ENCODE results near the gene VPS29. TPM values are rescaled to one million over a fixed set of nuclear protein-coding genes. Genes with fewer than 3 reads are reported as not detected.
A peak's percentile ranks its signal among the peaks of the same experiment; 100 is the strongest.
"Not testable (repeated sequence)": the region's sequence is repeated elsewhere in the genome, so short reads cannot be mapped to it uniquely, and the experiment has no call there.

Gene VPS29
- total RNA-seq: 10 to 100 TPM; 84.5 to 91.2 TPM

DNA sequence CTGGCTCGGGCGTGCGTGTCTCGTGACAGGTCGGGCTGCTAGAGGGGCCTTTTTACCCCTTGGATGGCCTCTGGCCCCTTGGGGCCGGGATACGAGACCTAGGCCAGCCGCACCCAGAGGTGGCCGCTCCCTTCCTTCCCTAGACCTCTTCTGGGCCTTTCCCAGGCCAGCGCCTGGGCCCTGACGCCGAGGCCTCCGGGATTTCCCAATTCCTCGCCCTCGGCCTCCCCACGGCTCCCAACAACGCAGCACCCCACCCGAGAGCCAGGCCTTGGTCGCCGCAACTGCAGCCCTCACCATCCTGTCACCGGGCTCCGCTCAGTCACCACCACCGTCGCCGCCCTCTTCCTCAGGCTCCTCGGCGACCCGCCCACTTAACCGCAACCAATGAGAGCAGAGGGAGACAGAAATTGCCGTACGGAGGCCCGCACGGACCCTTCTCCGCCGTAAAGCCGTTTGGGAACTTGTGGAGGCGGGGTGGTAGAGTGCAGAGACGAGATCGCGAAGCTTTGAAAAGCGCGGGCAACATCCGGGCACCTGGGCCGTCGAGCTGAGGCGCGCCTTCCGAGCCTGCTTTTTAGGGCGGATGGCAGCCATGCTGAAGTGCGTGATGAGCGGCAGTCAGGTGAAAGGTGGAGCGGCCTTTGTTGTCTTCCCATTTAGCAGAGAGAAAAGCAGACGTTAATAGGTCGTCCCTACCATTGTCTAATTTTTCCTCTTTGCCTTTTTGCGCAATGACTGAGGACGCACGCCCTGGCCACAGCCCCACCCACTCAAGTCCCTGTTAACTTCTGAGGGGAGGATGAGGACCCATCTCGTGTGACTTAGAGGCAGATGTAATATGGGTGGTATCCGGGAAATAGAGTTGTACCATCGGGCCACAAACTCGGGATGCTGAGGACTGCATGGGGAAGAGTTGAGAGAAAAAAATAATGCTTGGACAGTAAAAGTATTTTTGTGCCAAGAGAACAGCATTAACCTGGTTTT is at the start of gene VPS29, which contains the start of gene RAD9B:
VPS29 (minus strand) TSS at position 360 of the 987 bp plus-strand sequence; CDS start at position 300, 60 bp downstream.
RAD9B (plus strand) TSS at position 580 of the 987 bp plus-strand sequence; CDS start at position 587, 7 bp downstream.
- peak within 1 kb of the TSS; percentile 99 for H3K4me3 Mint-ChIP-seq

DNA sequence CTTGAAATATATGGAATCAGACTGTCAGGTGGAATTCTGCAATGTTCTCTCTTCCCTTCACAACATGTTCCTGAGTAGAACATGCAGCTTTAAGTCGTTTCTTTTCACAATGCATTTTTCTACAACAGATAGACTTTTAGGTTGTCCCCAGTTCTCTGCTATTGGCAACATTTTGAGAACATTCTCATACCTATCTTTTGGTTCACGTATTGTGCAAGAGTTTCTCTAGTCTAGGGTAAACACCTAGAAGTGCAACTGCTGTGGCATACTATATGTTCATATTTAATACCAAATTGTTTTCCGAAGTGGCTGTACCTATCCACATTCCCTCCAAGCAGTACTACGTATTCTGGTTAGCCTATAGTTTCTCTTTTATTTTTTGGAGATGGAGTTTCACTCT is 49.1 kb upstream of the VPS29 start:
- Mint-ChIP-seq H3K27me3 (no peaks in the 10 kb centered on the region), H3K36me3 (peaks cover 14% of the 10 kb centered on the region), H3K27ac (no peak overlapping the region), H3K9me3 (no peaks in the 10 kb centered on the region), H3K4me1 (peaks cover 45% of the 10 kb centered on the region), H3K4me3 (no peak overlapping the region)
- DNase-seq: no peak

More for the DNA sequence above, at the start of gene VPS29, which contains the start of gene RAD9B:
- Mint-ChIP-seq H3K9me3 (peaks cover 7% of the 10 kb centered on the region), H3K36me3 (peaks cover 27% of the 10 kb centered on the region), H3K27ac (peak within 1 kb of the TSS; percentile 99), H3K27me3 (peaks cover 4% of the 10 kb centered on the region), H3K4me1 (peaks cover 30% of the 10 kb centered on the region)
- peak; percentile 99 for DNase-seq

DNA sequence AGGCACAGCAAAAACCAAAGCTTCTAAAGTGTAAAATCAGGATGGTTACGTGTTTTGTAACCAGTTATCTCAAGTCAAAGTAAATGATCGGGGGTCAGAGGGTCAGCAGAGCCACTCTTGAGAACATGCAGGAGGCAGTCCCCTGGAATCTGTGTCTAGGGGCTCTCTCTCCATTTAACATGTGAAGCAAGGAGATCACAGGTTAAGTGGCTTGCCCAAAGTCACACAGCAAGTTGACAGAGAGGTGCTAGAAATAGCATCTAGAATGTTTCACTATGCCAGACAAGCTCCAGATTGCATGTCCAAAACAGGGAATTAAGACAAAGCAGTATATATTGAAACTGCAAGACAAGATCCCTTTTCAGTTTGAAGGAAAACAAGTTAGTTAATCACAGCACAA is 47.8 kb upstream of the VPS29 start:
- H3K9me3 Mint-ChIP-seq: no peaks in the 10 kb centered on the region
- no peak overlapping the region for H3K4me3 Mint-ChIP-seq
- no peak for DNase-seq
- no peaks in the 10 kb centered on the region for H3K27me3 Mint-ChIP-seq
- H3K27ac Mint-ChIP-seq: no peak overlapping the region
- H3K4me1 Mint-ChIP-seq: peaks cover 42% of the 10 kb centered on the region
- peaks cover 21% of the 10 kb centered on the region for H3K36me3 Mint-ChIP-seq

DNA sequence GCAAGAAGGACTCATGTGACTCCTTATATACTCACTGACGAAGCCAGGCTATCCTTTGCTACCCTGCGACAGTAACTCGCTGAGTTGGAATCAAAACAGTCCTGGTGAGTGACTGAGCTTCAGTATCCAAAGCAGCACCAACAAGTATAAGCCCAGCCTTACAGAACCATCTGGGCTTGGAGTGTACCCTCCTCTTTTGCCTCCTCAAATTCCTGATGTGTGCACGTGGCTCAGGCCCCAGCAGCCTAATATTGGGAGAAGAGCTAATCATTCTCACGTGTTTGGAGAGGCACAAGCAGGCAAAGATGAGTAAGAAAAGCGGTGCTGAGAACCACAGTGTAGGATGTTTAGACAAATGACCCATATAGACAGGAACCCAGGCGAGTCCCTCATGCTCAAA is 46.8 kb upstream of the VPS29 start:
- Mint-ChIP-seq H3K4me3 (no peak overlapping the region), H3K36me3 (peaks cover 20% of the 10 kb centered on the region), H3K4me1 (peaks cover 38% of the 10 kb centered on the region), H3K27me3 (no peaks in the 10 kb centered on the region), H3K27ac (peak overlapping the region; percentile 32), H3K9me3 (no peaks in the 10 kb centered on the region)
- DNase-seq: no peak

DNA sequence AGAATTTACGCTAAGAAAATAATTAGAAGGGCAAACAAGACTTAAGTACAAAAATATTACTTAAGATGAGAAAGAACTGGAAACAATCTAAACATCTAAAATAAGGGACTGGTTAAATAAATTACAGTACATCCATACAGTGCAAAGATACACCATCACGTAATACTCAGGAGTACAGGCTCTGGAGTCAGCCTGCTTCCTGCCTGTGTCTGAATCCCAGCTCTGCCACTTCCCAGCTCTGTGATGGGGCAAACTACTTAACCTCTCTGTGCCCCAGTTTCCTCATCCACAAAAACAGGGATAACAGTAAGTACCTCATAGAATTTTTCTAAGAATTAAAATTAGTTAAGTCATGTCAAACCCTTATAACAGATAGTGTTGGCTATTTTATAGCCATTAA is 45.2 kb upstream of the VPS29 start:
- no peak for DNase-seq
- peaks cover 47% of the 10 kb centered on the region for H3K4me1 Mint-ChIP-seq
- no peak overlapping the region for H3K27ac Mint-ChIP-seq
- no peaks in the 10 kb centered on the region for H3K9me3 Mint-ChIP-seq
- H3K36me3 Mint-ChIP-seq: peaks cover 33% of the 10 kb centered on the region
- no peaks in the 10 kb centered on the region for H3K27me3 Mint-ChIP-seq
- H3K4me3 Mint-ChIP-seq: no peak overlapping the region

DNA sequence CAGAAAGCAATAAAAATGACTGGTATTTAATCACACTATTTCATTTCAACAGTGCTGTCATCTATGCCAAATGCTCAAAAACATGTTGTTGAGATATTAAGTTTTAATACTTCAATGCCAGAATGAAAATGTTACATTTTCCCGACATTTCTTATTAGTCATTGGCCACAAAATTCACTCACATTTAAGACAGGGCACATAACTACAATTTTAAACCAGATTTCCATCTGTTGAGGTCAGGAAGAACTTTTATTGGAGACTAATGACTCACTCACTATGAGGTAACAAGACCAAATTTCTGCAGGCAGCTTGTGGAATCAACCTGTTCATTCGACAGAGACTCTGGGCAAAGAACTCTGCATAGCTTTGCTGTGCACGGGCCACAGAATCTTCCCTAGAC is 44.4 kb upstream of the VPS29 start:
- no peak overlapping the region for H3K4me3 Mint-ChIP-seq
- H3K36me3 Mint-ChIP-seq: peaks cover 34% of the 10 kb centered on the region
- H3K27me3 Mint-ChIP-seq: no peaks in the 10 kb centered on the region
- H3K4me1 Mint-ChIP-seq: peaks cover 44% of the 10 kb centered on the region
- no peaks in the 10 kb centered on the region for H3K9me3 Mint-ChIP-seq
- no peak for DNase-seq
- H3K27ac Mint-ChIP-seq: no peak overlapping the region

DNA sequence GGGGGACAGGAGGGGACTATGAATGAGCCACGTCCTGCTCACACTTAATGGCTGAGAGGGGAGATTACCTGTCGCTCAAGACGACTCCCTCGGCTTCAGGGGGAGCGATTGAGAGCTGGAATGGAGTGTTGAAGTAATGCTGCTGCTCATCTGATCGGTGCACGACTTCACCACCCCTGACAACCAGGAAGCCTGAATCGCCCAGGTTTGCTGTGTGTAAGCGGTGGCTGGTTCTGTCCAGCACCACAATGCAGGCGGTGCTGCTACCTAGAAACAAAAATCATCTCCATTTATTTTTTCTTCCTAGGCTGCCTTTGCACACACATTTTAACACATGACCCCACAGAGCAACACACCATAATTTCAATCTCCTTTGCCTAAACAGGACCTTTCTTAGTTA is 43.9 kb upstream of the VPS29 start:
- H3K27ac Mint-ChIP-seq: peak overlapping the region; percentile 6
- H3K27me3 Mint-ChIP-seq: no peaks in the 10 kb centered on the region
- no peaks in the 10 kb centered on the region for H3K9me3 Mint-ChIP-seq
- H3K4me1 Mint-ChIP-seq: peaks cover 43% of the 10 kb centered on the region
- no peak overlapping the region for H3K4me3 Mint-ChIP-seq
- H3K36me3 Mint-ChIP-seq: peaks cover 36% of the 10 kb centered on the region
- DNase-seq: no peak

DNA sequence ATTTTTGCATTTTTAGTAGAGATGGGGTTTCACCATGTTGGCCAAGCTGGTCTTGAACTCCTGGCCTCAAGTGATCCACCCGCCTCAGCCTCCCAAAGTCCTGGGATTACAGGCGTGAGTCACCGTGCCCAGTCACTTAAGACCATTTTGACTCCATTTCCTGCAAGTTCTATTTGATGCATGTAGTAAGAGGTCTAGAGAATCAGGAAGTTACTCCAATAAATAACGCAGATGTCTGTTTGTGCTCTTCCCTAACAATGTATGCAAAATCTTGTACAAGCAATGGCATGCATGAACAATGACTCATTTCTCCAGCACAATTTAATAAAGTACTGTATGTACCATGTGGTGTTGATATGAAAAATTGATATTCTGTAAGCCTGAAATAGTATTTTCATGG is 43.3 kb upstream of the VPS29 start:
- peaks cover 41% of the 10 kb centered on the region for H3K4me1 Mint-ChIP-seq
- H3K4me3 Mint-ChIP-seq, DNase-seq, H3K27me3 Mint-ChIP-seq, H3K9me3 Mint-ChIP-seq: not testable (repeated sequence)
- peaks cover 34% of the 10 kb centered on the region for H3K36me3 Mint-ChIP-seq
- H3K27ac Mint-ChIP-seq: peak overlapping the region; percentile 6

DNA sequence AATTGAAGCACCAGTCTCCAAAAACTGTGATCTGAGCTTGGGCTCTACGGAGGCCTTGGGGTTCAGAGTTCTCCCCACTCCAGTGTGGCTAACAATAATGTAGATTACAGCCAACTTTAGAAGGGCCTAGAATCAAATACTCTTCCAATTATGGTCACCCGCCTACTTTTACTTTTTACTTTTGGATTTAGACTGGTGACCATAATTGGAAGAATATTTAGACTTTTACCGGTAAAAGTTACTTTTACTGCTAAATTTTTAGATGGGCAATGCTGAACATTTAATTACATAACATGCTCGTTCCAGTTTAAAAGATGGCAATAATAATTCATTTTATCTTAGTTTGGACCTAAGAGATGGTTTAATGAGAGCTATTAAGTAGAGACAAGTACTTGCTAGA is 42.1 kb upstream of the VPS29 start:
- Mint-ChIP-seq H3K9me3 (no peaks in the 10 kb centered on the region), H3K27me3 (no peaks in the 10 kb centered on the region), H3K27ac (peak overlapping the region; percentile 68), H3K4me3 (no peak overlapping the region), H3K36me3 (peaks cover 34% of the 10 kb centered on the region), H3K4me1 (peaks cover 43% of the 10 kb centered on the region)
- DNase-seq: no peak

DNA sequence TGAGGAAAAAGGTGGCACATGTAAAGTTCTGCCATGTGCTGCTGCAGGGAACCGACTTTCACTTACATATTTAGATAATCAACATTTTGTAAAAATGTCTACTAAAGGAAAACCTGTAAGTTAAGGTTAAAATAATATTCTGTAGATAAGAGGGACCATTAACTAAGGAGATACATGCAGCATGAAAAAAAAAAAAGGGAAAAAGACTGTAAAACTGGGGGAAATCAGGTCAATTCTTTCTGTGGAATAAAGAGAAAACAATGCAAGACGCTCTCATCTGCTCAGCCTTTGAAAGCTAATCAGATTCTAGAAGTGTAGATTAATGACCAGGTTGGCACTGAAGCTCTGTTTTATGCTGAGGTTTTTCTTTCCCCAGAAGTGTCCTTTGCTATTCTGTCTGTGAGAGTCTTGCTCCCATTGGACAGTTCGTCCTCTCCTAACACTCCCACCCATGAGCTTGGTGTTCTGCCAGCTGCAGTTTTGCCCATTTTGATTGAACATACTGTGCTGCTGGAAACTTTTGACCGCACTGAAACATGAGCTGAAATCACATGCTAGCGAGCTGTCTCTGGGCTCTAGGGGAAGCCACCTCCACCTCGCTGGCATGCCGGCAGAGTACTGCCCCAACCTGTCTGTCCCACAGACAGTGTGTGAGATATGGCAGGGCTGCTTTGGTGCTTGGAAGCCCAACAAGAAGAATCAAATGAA is 41.5 kb upstream of the VPS29 start:
- DNase-seq: no peak
- H3K4me3 Mint-ChIP-seq: no peak overlapping the region
- H3K27me3 Mint-ChIP-seq: no peaks in the 10 kb centered on the region
- H3K4me1 Mint-ChIP-seq: peaks cover 41% of the 10 kb centered on the region
- peak overlapping the region; percentile 68 for H3K27ac Mint-ChIP-seq
- H3K36me3 Mint-ChIP-seq: peaks cover 34% of the 10 kb centered on the region
- H3K9me3 Mint-ChIP-seq: no peaks in the 10 kb centered on the region

DNA sequence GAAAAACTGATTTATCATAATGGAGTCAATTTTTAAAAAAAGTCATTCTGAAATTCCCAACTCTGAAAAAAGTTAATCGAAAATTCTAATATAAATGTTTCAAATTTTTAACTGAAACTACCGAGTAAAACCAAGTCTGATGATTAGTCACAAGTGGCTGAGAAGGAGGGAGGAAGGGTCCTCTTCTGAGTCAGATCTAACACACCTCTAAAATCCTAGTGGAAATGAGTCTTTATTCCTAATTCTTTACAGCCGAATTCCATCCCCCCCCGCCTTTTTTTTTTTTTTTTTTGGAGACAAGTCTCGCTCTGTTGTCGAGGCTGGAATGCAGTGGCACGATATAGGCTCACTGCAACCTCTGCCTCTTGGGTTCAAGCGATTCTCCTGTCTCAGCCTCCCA is 38.1 kb upstream of the VPS29 start:
- peaks cover 39% of the 10 kb centered on the region for H3K4me1 Mint-ChIP-seq
- peaks cover 33% of the 10 kb centered on the region for H3K36me3 Mint-ChIP-seq
- no peaks in the 10 kb centered on the region for H3K9me3 Mint-ChIP-seq
- DNase-seq: no peak
- H3K27ac Mint-ChIP-seq: no peak overlapping the region
- no peak overlapping the region for H3K4me3 Mint-ChIP-seq
- no peaks in the 10 kb centered on the region for H3K27me3 Mint-ChIP-seq

DNA sequence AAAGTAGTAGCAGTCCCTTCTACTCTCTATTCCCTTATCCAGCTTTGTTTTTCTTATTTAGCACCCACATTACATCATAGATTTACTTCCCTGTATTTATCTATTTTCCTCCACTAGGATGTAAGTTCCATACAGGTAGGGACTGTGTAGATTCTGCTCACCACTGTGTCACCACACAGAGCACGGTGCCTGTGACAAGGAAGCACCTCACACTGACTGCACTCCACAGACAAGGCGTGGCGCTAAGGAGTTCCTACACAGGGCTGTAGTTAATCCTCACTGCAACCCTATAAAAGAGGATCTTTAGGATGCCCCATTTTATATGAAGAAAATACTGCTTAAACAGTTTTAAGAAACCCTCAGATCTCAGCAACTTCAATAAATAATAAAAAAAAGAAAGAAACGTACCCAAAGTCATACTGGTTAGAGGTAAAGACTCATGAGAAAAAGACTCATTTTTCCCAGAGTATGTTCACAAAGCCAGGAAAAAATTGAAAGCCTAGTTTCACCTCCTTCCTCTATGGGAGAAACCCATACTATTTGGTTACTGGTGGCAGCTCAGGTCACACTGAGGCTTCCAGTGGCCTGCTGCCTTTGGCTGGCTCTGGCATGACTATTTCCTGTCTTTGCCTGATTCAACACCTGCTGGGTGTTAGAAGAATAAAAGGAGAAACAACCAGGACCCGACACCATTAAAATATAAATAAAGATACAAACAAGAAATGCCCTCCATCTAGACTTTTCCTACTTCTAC is 37.1 kb upstream of the VPS29 start:
- DNase-seq: no peak
- no peak overlapping the region for H3K4me3 Mint-ChIP-seq
- H3K27me3 Mint-ChIP-seq: no peaks in the 10 kb centered on the region
- H3K27ac Mint-ChIP-seq: peak overlapping the region; percentile 6
- H3K9me3 Mint-ChIP-seq: no peaks in the 10 kb centered on the region
- H3K36me3 Mint-ChIP-seq: peaks cover 41% of the 10 kb centered on the region
- peaks cover 49% of the 10 kb centered on the region for H3K4me1 Mint-ChIP-seq

DNA sequence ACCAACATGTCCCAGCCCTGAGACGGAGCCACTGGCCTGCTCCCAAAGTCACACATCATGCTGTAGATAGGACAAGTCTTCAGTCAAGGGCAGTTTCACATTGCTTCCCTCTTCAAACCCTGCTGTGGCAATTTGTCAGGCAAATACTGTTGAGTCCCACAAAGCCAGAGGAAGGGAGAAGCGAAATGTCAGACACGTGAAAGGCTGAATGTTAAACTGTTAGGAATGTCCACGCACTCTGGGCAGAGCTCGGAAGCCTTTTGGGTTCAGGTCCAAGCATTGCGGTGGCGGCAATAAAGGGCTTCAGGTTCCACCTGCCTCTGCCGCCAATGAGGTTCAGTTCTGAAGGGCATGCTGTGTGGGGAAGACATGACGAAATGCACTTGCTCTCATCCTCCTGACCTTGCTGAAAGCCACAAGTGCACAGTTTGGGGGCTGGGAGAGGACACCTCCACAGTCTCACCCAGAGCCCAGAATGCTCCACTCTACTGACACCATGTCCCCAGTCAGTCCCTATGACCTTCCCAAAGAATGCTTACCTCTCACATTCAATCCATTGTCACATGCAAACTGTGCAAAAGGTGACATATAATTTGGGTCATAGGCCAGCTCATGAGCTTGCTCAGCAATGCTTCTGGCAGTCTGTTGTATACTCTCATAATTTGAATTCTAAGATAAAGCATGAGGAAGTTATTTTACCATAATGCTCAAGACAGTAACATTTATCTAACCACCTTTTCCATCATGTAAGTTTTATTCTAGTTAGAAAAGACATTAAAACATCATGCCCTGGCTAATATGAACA is 35.9 kb upstream of the VPS29 start:
- Mint-ChIP-seq H3K9me3 (no peaks in the 10 kb centered on the region), H3K27ac (peak overlapping the region; percentile 35), H3K36me3 (peaks cover 38% of the 10 kb centered on the region), H3K4me1 (peaks cover 45% of the 10 kb centered on the region), H3K27me3 (no peaks in the 10 kb centered on the region), H3K4me3 (no peak overlapping the region)
- no peak for DNase-seq
